Psoas muscle (tissue), 8 donors: ENCODE results near the gene CHN1. TPM values are rescaled to one million over a fixed set of nuclear protein-coding genes. Genes with fewer than 3 reads are reported as not detected.

ENCODE experiments used
- ATAC-seq, 4 donors: fragments of 200-7000 bp; cut with Tn5 transposase; one replicate each; pipeline ENCODE4 v1.9.1; 2020; ENCODE audit warnings: moderate library complexity in 3 of 4, mild to moderate bottlenecking in 2 of 4
- DNase-seq, 2 donors: peaks; one replicate each; pipeline ENCODE4 v3.0.0-alpha.2; 2020
- H3K27ac ChIP-seq: fragments of 200-600 bp; one replicate; pipeline ENCODE4 v1.8.0; 2022
- H3K27me3 ChIP-seq, 3 donors: fragments of 200-600 bp in 1 of 3; one replicate each; pipeline versions ENCODE4 v1.6.1 to v1.8.0; 2013 to 2022; ENCODE audit warnings: low read length in 2 of 3, mild to moderate bottlenecking in 2 of 3, moderate library complexity in 1 of 3; ENCODE audit not compliant: insufficient read depth in 3 of 3
- H3K36me3 ChIP-seq, 2 donors: fragments of 200-600 bp in 1 of 2; one replicate each; pipeline versions ENCODE4 v1.6.1 to v1.8.0; 2013 to 2022; ENCODE audit warnings: low read depth in 1 of 2, mild to moderate bottlenecking in 1 of 2, moderate library complexity in 1 of 2; ENCODE audit not compliant: insufficient read depth in 1 of 2
- H3K4me1 ChIP-seq: fragments of 200-600 bp; one replicate; pipeline ENCODE4 v1.8.0; 2022
- H3K4me3 ChIP-seq: fragments of 200-600 bp; one replicate; pipeline ENCODE4 v1.8.0; 2022; ENCODE audit warnings: mild to moderate bottlenecking
- H3K9me3 ChIP-seq: fragments of 200-600 bp; one replicate; pipeline ENCODE4 v1.8.0; 2022
- CTCF ChIP-seq: fragments of 200-600 bp; IDR thresholded peaks from one replicate; pipeline ENCODE4 v1.8.0; 2022; ENCODE audit warnings: antibody characterized with exemption
- WGBS, 3 donors: extraction: QIAGEN DNeasy Blood & Tissue Kit; methylation state at CpG; one replicate each; pipeline versions ENCODE4 v1.1.6 to v1.1.7; 2013; 5-methylcytosine and 5-hydroxymethylcytosine counted together
- intact Hi-C, 2 donors: fragments of 100-400 bp; cut with DNase I; formaldehyde crosslinking; loops; one replicate each; pipeline versions ENCODE4 v1.11.0 to v1.14.2; 2022
- polyA plus RNA-seq, 3 donors: library from polyadenylated mRNA; stranded (reverse); fragments of 200-250 nt; gene quantifications; one replicate each; pipeline ENCODE4 v1.2.3, GENCODE V29; 2013
- total RNA-seq, 4 donors: library from RNA; stranded (reverse); fragmentation: NEBNext Ultra II Directional in 2 of 4; extraction: Animal tissue kit (Norgen Biotek cat#: 25700) in 2 of 4; gene quantifications; one replicate each; pipeline versions ENCODE4 v1.2.1 to v1.2.4, GENCODE V29; 2021 to 2023
- donor health status: healthy with polysubstance abuse.
- donor health status: DM: no; HTN: no; CAD: no; lungs with moderate emphysema.
- donor health status: Bipolar disorder and iron deficiency.
- donor health status: healthy.
- donor health status: DM: yes; HTN: yes; CAD: no.
- donor health status: DM: no; HTN: no; CAD: no.
- donor health status: DM: no; HTN: no; CAD: no.
- donor health status: DM: yes; HTN: yes; CAD: no.

CHN1 gene
- total and polyA plus RNA-seq, 7 donors, result 1.8 to 4.2 (median 2.3) TPM

GRCh38 chr2:174908284-174908683 is 96.9 kb downstream of the CHN1 start:
- ATAC-seq (no peak), DNase-seq (no peak)
- intact Hi-C loops, result no loop called here
- WGBS, 3 donors, result 77 to 84% (median 81%) methylated on average over 3 of the region's 3 CpGs
- Histone ChIP-seq H3K4me1 (no peaks in the 10 kb centered on the region), H3K27ac (no peak overlapping the region), H3K4me3 (no peak overlapping the region), H3K27me3 (no peaks in the 10 kb centered on the region), H3K36me3 (no peaks in the 10 kb centered on the region), H3K9me3 (no peaks in the 10 kb centered on the region)
- TF ChIP-seq CTCF, result no peak

GRCh38 chr2:174903264-174903556 is 102.0 kb downstream of the CHN1 start:
- H3K27ac ChIP-seq, result no peak overlapping the region
- no peak for TF ChIP-seq CTCF
- H3K4me1 ChIP-seq, result no peaks in the 10 kb centered on the region
- intact Hi-C loops, result no loop called here
- H3K9me3 ChIP-seq, result no peaks in the 10 kb centered on the region
- no peak for DNase-seq
- no peaks in the 10 kb centered on the region for H3K27me3 ChIP-seq
- no peak overlapping the region for H3K4me3 ChIP-seq
- no peak for ATAC-seq
- 68 to 92% (median 69%) methylated on average over 1 of the region's 1 CpG for WGBS, 3 donors
- H3K36me3 ChIP-seq, result no peaks in the 10 kb centered on the region

- no peaks in the 10 kb centered on the region for H3K36me3 ChIP-seq
- H3K27ac ChIP-seq, result no peak overlapping the region
- DNase-seq, result no peak
- H3K9me3 ChIP-seq, result no peaks in the 10 kb centered on the region
- ATAC-seq, result no peak
- WGBS, 3 donors, result 67 to 78% (median 77%) methylated on average over 3 of the region's 3 CpGs
- no peaks in the 10 kb centered on the region for H3K27me3 ChIP-seq
- intact Hi-C loops, result no loop called here
- no peak overlapping the region for H3K4me3 ChIP-seq
- no peak for TF ChIP-seq CTCF
- no peaks in the 10 kb centered on the region for H3K4me1 ChIP-seq
Observed at GRCh38 chr2:174902506-174903263, 102.5 kb downstream of the CHN1 start.

- Histone ChIP-seq H3K4me3 (no peak overlapping the region), H3K27me3 (no peaks in the 10 kb centered on the region), H3K9me3 (no peaks in the 10 kb centered on the region), H3K36me3 (no peaks in the 10 kb centered on the region), H3K4me1 (no peaks in the 10 kb centered on the region), H3K27ac (no peak overlapping the region)
- intact Hi-C loops, result no loop called here
- ATAC-seq, result no peak
- no peak for DNase-seq
- TF ChIP-seq CTCF, result no peak
- 36 to 61% (median 40%) methylated on average over 4 of the region's 4 CpGs for WGBS, 3 donors
Observed at GRCh38 chr2:174901075-174901474, 104.1 kb downstream of the CHN1 start.

GRCh38 chr2:174897286-174897685 is 107.9 kb downstream of the CHN1 start:
- intact Hi-C loops, result no loop called here
- no peaks in the 10 kb centered on the region for H3K4me1 ChIP-seq
- no peaks in the 10 kb centered on the region for H3K27me3 ChIP-seq
- DNase-seq (no peak), ATAC-seq (no peak)
- no peak overlapping the region for H3K4me3 ChIP-seq
- TF ChIP-seq CTCF, result no peak
- H3K9me3 ChIP-seq, result no peaks in the 10 kb centered on the region
- no peaks in the 10 kb centered on the region for H3K36me3 ChIP-seq
- 68 to 79% (median 70%) methylated on average over 6 of the region's 6 CpGs for WGBS, 3 donors
- no peak overlapping the region for H3K27ac ChIP-seq
